Kidney (tissue), 14 donors: ENCODE results near the gene NTN4. TPM values are rescaled to one million over a fixed set of nuclear protein-coding genes. Genes with fewer than 3 reads are reported as not detected.
A peak's percentile ranks its signal among the peaks of the same experiment; 100 is the strongest.

Experiments
- DNase-seq, 5 donors: peaks; one replicate each; pipeline ENCODE4 v3.0.0-alpha.2; 2013 to 2020
- FAIRE-seq: peaks from 2 replicates; lab custom pipeline; 2012; peaks lifted over from hg19 to GRCh38; lab: Jason Lieb, UNC
- H3K27ac ChIP-seq, 2 donors: one replicate each; pipeline ENCODE4 v1.7.0; 2013; ENCODE audit warnings: low read depth in 2 of 2, low read length in 2 of 2, inconsistent platforms in 1 of 2
- H3K27me3 ChIP-seq: one replicate; pipeline ENCODE4 v1.7.1; 2013; ENCODE audit warnings: low read length, inconsistent platforms; ENCODE audit not compliant: control insufficient read depth, insufficient read depth
- H3K36me3 ChIP-seq, 3 donors: one replicate each; pipeline versions ENCODE4 v1.7.0 to v1.7.1; 2013; ENCODE audit warnings: low read length in 3 of 3, control low read depth in 1 of 3, inconsistent platforms in 1 of 3; ENCODE audit not compliant: insufficient read depth in 3 of 3, control insufficient read depth in 2 of 3
- H3K4me1 ChIP-seq, 3 donors: one replicate each; pipeline versions ENCODE4 v1.7.0 to v1.7.1; 2013; ENCODE audit warnings: low read length in 3 of 3, inconsistent platforms in 1 of 3, low read depth in 1 of 3; ENCODE audit not compliant: control insufficient read depth in 2 of 3, insufficient read depth in 2 of 3
- H3K4me3 ChIP-seq, 3 donors: one replicate each; pipeline versions ENCODE4 v1.7.0 to v1.8.1; 2013; ENCODE audit warnings: low read length in 3 of 3, control low read depth in 1 of 3, inconsistent platforms in 1 of 3
- H3K9ac ChIP-seq, 3 donors: one replicate each; pipeline versions ENCODE4 v1.7.0 to v1.7.1; 2013; ENCODE audit warnings: low read length in 3 of 3, control low read depth in 1 of 3, inconsistent platforms in 1 of 3
- H3K9me3 ChIP-seq, 3 donors: one replicate each; pipeline versions ENCODE4 v1.7.0 to v1.7.1; 2013; ENCODE audit warnings: low read length in 3 of 3, control low read depth in 1 of 3, inconsistent platforms in 1 of 3; ENCODE audit not compliant: control insufficient read depth in 2 of 3, insufficient read depth in 1 of 3
- CTCF ChIP-seq: IDR thresholded peaks from 3 replicates; pipeline ENCODE4 v1.5.1; 2012; ENCODE audit warnings: mild to moderate bottlenecking, moderate library complexity, borderline replicate concordance; ENCODE audit not compliant: insufficient read depth; ENCODE audit errors: extremely low read depth
- intact Hi-C: fragments of 100-400 bp; cut with DNase I; formaldehyde crosslinking; loops from one replicate; pipeline ENCODE4 v1.11.1; 2022
- polyA plus RNA-seq: library from polyadenylated mRNA; stranded (reverse); fragments of 350-450 nt; fragmentation: Illumina TruSeq; extraction: RNeasy Lipid Tissue Mini Kit (QIAGEN cat#74804); gene quantifications from one replicate; pipeline ENCODE4 v1.2.3, GENCODE V29; 2014; ENCODE audit warnings: low read depth, low replicate concordance; ENCODE audit not compliant: insufficient read depth
- total RNA-seq: library from RNA; stranded (reverse); fragmentation: NEBNext Ultra II Directional; extraction: Animal tissue kit (Norgen Biotek cat#: 25700); gene quantifications from one replicate; pipeline ENCODE4 v1.2.1, GENCODE V29; 2021
- donor health status: control.
- donor health status: control.
- donor health status: control.
- donor health status: control.
- donor health status: control.
- donor health status: DM: yes; HTN: yes; CAD: no.
- donor health status: Normal renal cell carcinoma (clear cell type).

Gene NTN4
- total and polyA plus RNA-seq, 2 donors from 2014 or later: 71.0 to 83.2 TPM

- H3K9ac ChIP-seq: no peak overlapping the region
- no peak overlapping the region for H3K4me3 ChIP-seq
- DNase-seq: peak in 1 of 5 donors; percentile 30
- TF ChIP-seq CTCF: no peak
- H3K27me3 ChIP-seq: no peaks in the 10 kb centered on the region
- peak; percentile 94 for FAIRE-seq
- H3K27ac ChIP-seq: peak overlapping the region; percentile 56 to 73
- peaks cover 0 to 11% (median 2%) of the 10 kb centered on the region in 3 donors for H3K36me3 ChIP-seq
- H3K4me1 ChIP-seq: peaks cover 0 to 35% (median 5%) of the 10 kb centered on the region in 3 donors
- H3K9me3 ChIP-seq: no peaks in the 10 kb centered on the region
- intact Hi-C loops: no loop called here
Observed at GRCh38 chr12:95717316-95717928, 73.1 kb downstream of the NTN4 start.

- no peak for FAIRE-seq
- intact Hi-C loops: no loop called here
- Histone ChIP-seq H3K9me3 (no peaks in the 10 kb centered on the region), H3K4me1 (peaks cover 0 to 24% (median 5%) of the 10 kb centered on the region in 3 donors), H3K27ac (no peak overlapping the region), H3K4me3 (no peak overlapping the region), H3K27me3 (no peaks in the 10 kb centered on the region), H3K9ac (no peak overlapping the region), H3K36me3 (peaks cover 0 to 19% (median 4%) of the 10 kb centered on the region in 3 donors)
- no peak for TF ChIP-seq CTCF
- DNase-seq: no peak
Observed at GRCh38 chr12:95715177-95715576, 75.4 kb downstream of the NTN4 start.

- Histone ChIP-seq H3K9me3 (no peaks in the 10 kb centered on the region), H3K27ac (no peak overlapping the region), H3K4me1 (no peaks in the 10 kb centered on the region), H3K27me3 (no peaks in the 10 kb centered on the region), H3K4me3 (no peak overlapping the region), H3K9ac (no peak overlapping the region), H3K36me3 (peaks cover 0 to 34% (median 9%) of the 10 kb centered on the region in 3 donors)
- DNase-seq (no peak), FAIRE-seq (no peak)
- no peak for TF ChIP-seq CTCF
- intact Hi-C loops: no loop called here
Observed at GRCh38 chr12:95712269-95712668, 78.3 kb downstream of the NTN4 start.

GRCh38 chr12:95710386-95710785 is 80.2 kb downstream of the NTN4 start:
- FAIRE-seq (no peak), DNase-seq (no peak)
- intact Hi-C loops: no loop called here
- Histone ChIP-seq H3K27me3 (no peaks in the 10 kb centered on the region), H3K9me3 (no peaks in the 10 kb centered on the region), H3K9ac (no peak overlapping the region), H3K4me1 (no peaks in the 10 kb centered on the region), H3K4me3 (no peak overlapping the region), H3K27ac (no peak overlapping the region), H3K36me3 (peaks cover 0 to 42% (median 9%) of the 10 kb centered on the region in 3 donors)
- no peak for TF ChIP-seq CTCF
